Heart left ventricle (tissue), 16 donors: ENCODE data around the gene BRIP1. TPM values are rescaled to one million over a fixed set of nuclear protein-coding genes. Genes with fewer than 3 reads are reported as not detected.

ENCODE experiments used
- ATAC-seq, 4 donors: fragments of 200-7000 bp; cut with Tn5 transposase; one replicate each; pipeline ENCODE4 v1.9.1; 2020 to 2022; ENCODE audit warnings: moderate library complexity in 4 of 4, mild to moderate bottlenecking in 3 of 4, moderate number of reproducible peaks in 1 of 4
- DNase-seq, 5 donors: peaks; one replicate each; pipeline ENCODE4 v3.0.0-alpha.2; 2020
- H3K27ac ChIP-seq, 12 donors: fragments of 200-600 bp; sonication (generic) in 4 of 12; one replicate each; pipeline versions ENCODE4 v1.5.0 to v1.8.0; 2016 to 2022; ENCODE audit warnings: mild to moderate bottlenecking in 2 of 12
- H3K27me3 ChIP-seq, 9 donors: fragments of 200-600 bp; sonication (generic) in 2 of 9; one replicate each; pipeline versions ENCODE4 v1.5.1 to v1.8.0; 2016 to 2022; ENCODE audit warnings: mild to moderate bottlenecking in 3 of 9
- H3K36me3 ChIP-seq, 9 donors: fragments of 200-600 bp; sonication (generic) in 2 of 9; one replicate each; pipeline versions ENCODE4 v1.5.0 to v1.8.0; 2018 to 2022; ENCODE audit warnings: mild to moderate bottlenecking in 2 of 9
- H3K4me1 ChIP-seq, 12 donors: fragments of 200-600 bp; sonication (generic) in 4 of 12; one replicate each; pipeline versions ENCODE4 v1.5.0 to v1.8.0; 2016 to 2022; ENCODE audit warnings: mild to moderate bottlenecking in 3 of 12
- H3K4me3 ChIP-seq, 12 donors: fragments of 200-600 bp; sonication (generic) in 4 of 12; one replicate each; pipeline versions ENCODE4 v1.5.0 to v1.8.0; 2017 to 2022; ENCODE audit warnings: mild to moderate bottlenecking in 9 of 12, moderate library complexity in 4 of 12
- H3K9me3 ChIP-seq, 12 donors: fragments of 200-600 bp; sonication (generic) in 4 of 12; one replicate each; pipeline versions ENCODE4 v1.5.0 to v1.8.0; 2016 to 2022; ENCODE audit warnings: mild to moderate bottlenecking in 1 of 12
- POLR2A ChIP-seq, 2 donors: fragments of 450-650 bp; IDR thresholded peaks; one replicate each; pipeline ENCODE4 v1.6.1; 2017; ENCODE audit warnings: antibody characterized with exemption in 2 of 2, mild to moderate bottlenecking in 2 of 2, moderate library complexity in 2 of 2
- WGBS, 4 donors: extraction: QIAGEN DNeasy Blood & Tissue Kit in 2 of 4; methylation state at CpG; one replicate each; pipeline versions ENCODE4 v1.1.5 to v1.1.7; 2013 to 2018; 5-methylcytosine and 5-hydroxymethylcytosine counted together
- intact Hi-C, 10 donors: fragments of 100-400 bp; cut with DNase I; formaldehyde crosslinking; loops; one replicate each; pipeline versions ENCODE4 v1.11.1 to v1.14.2; 2022
- polyA plus RNA-seq, 2 donors: library from polyadenylated mRNA; stranded (reverse); fragments of 200-250 nt; gene quantifications; one replicate each; pipeline ENCODE4 v1.2.3, GENCODE V29; 2013
- total RNA-seq, 9 donors: library from RNA; depleted of rRNA in 2 of 9; stranded (reverse); fragments of >200 nt in 2 of 9; fragmentation: NEBNext Ultra II Directional in 3 of 9; extraction: Animal tissue kit (Norgen Biotek cat#: 25700) in 3 of 9; gene quantifications; one replicate each; pipeline versions ENCODE4 v1.1.0 to v1.2.4, GENCODE V29; 2016 to 2023
- TF ChIP-seq, protein P1 (sequence below), 12 donors: fragments of 200-600 bp; sonication (generic) in 4 of 12; IDR thresholded peaks; one replicate each; pipeline versions ENCODE4 v1.5.0 to v1.8.0; 2018 to 2022; ENCODE audit warnings: antibody characterized with exemption in 12 of 12, mild to moderate bottlenecking in 5 of 12
- donor health status: ischemic (EF 13 %, LVEDD 7.1; RV severe dilation, severe dysfunction).
- donor health status: healthy with polysubstance abuse.
- donor health status: DM: no; HTN: yes; CAD: no.
- donor health status: DM: no; HTN: no; CAD: no.
- donor health status: ischemic (EF 25% LVEDD 6.9; RV normal size, moderate dysfunction).
- donor health status: ischemic (EF 25% LVEDD 5.7; RV mildly dilated, moderate dysfunction).
- donor health status: healthy.
- donor health status: DM: yes; HTN: yes; CAD: no.
- donor health status: ischemic (EF 35%, LVEDD 5.7; RV mildly dilated, moderate dysfunction).
- donor health status: nonischemic (EF 11% LVEDD 7.7; RV severe dilation, severe dysfunction).
- donor health status: DM: yes; HTN: yes; CAD: no.
- donor health status: PGD.
- donor health status: ischemic (EF 29% LVEDD 5.4; RV normal size, mild dysfunction).
- donor health status: nonischemic (EF 23%, LVEDD 6.1; RV moderate dilation, normal function).

BRIP1 gene
- total and polyA plus RNA-seq, 11 donors, result 0.04 to 2.2 (median 0.12) TPM; not detected in 3

DNA sequence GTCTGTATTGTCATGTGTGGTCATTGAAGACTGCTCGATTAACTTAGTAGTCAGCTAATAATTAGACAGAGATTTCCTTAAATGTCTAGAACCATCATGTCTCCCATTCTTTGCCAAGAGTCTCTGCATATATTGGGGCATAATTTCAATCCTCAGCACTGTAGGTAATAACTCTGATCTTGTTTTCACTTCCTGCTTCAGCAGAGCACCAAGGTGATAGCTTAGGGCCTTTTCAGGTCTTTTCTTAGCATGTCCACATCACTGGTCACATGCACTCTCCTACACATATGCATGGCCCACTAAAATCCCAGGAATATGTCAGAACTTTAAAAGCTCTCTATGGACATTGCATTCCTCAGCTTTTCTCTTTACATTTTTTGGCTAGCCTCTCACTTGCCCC lies 162.0 kb downstream of the BRIP1 start:
- H3K27ac ChIP-seq, result no peak overlapping the region
- H3K4me1 ChIP-seq, result no peaks in the 10 kb centered on the region
- intact Hi-C loops, result no loop called here
- ATAC-seq, result no peak
- no peak for DNase-seq
- peaks cover 0 to 60% (median 32%) of the 10 kb centered on the region in 12 donors for H3K9me3 ChIP-seq
- no peak overlapping the region for H3K4me3 ChIP-seq
- no peaks in the 10 kb centered on the region for H3K27me3 ChIP-seq
- 98 to 100% (median 100%) methylated on average over 1 of the region's 1 CpG for WGBS, 4 donors
- H3K36me3 ChIP-seq, result no peaks in the 10 kb centered on the region
- TF ChIP-seq, protein P1, sequence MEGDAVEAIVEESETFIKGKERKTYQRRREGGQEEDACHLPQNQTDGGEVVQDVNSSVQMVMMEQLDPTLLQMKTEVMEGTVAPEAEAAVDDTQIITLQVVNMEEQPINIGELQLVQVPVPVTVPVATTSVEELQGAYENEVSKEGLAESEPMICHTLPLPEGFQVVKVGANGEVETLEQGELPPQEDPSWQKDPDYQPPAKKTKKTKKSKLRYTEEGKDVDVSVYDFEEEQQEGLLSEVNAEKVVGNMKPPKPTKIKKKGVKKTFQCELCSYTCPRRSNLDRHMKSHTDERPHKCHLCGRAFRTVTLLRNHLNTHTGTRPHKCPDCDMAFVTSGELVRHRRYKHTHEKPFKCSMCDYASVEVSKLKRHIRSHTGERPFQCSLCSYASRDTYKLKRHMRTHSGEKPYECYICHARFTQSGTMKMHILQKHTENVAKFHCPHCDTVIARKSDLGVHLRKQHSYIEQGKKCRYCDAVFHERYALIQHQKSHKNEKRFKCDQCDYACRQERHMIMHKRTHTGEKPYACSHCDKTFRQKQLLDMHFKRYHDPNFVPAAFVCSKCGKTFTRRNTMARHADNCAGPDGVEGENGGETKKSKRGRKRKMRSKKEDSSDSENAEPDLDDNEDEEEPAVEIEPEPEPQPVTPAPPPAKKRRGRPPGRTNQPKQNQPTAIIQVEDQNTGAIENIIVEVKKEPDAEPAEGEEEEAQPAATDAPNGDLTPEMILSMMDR (IDR thresholded peaks at IDR 0.05), result no peak
- no peak for TF ChIP-seq POLR2A (IDR thresholded peaks at IDR 0.05)

DNA sequence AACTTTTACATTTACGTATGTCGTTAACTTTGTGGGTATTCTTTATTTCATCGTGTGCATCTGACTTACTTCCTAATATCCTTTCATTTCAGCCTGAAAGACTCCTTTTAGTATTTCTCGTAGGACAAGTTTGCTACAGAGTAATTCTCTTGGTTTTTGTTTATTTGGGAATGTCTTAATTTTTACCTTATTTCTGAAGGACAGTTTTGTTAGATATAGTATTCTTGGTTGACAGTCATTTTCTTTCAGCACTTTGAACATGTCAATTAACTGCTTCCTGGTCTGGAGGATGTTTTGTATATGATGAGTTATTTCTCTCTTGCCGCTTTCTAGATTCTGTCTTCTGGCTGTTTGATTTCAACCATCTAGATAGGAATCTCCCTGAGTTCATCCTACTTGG lies 163.1 kb downstream of the BRIP1 start:
- no peak for TF ChIP-seq POLR2A (IDR thresholded peaks at IDR 0.05)
- TF ChIP-seq, protein P1 (IDR thresholded peaks at IDR 0.05), result no peak
- no peak overlapping the region for H3K4me3 ChIP-seq
- H3K9me3 ChIP-seq, result peaks cover 0 to 61% (median 32%) of the 10 kb centered on the region in 12 donors
- intact Hi-C loops, result no loop called here
- no peaks in the 10 kb centered on the region for H3K4me1 ChIP-seq
- H3K36me3 ChIP-seq, result no peaks in the 10 kb centered on the region
- no peak for DNase-seq
- 97 to 100% (median 98%) methylated on average over 5 of the region's 5 CpGs for WGBS, 4 donors
- H3K27me3 ChIP-seq, result no peaks in the 10 kb centered on the region
- H3K27ac ChIP-seq, result no peak overlapping the region
- no peak for ATAC-seq

DNA sequence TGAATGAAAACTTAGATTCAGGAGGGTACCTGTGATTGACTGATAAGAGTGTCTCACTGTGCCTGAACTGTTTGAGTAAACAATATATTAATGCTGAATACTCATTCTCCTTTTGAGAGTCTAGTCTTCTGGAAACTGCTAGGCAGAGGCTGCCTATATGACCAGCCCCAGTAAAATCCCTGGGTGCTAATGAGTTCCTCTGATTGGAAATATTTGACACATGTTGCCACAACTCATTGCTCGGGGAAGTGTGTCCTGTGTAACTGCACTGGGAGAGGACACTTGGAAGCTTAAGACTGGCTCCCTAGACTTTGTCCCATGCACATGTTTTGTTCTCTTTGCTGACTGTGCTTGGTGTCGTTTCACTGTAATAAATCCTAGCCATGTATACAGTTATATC lies 163.6 kb downstream of the BRIP1 start:
- TF ChIP-seq, protein P1 (IDR thresholded peaks at IDR 0.05), result no peak
- TF ChIP-seq POLR2A (IDR thresholded peaks at IDR 0.05), result no peak
- H3K27ac ChIP-seq, result no peak overlapping the region
- H3K4me1 ChIP-seq, result no peaks in the 10 kb centered on the region
- H3K27me3 ChIP-seq, result no peaks in the 10 kb centered on the region
- intact Hi-C loops, result no loop called here
- ATAC-seq (no peak), DNase-seq (no peak)
- no peaks in the 10 kb centered on the region for H3K36me3 ChIP-seq
- H3K4me3 ChIP-seq, result no peak overlapping the region
- H3K9me3 ChIP-seq, result peaks cover 0 to 66% (median 31%) of the 10 kb centered on the region in 12 donors
- WGBS, 4 donors, result 96 to 99% (median 97%) methylated on average over 2 of the region's 2 CpGs

DNA sequence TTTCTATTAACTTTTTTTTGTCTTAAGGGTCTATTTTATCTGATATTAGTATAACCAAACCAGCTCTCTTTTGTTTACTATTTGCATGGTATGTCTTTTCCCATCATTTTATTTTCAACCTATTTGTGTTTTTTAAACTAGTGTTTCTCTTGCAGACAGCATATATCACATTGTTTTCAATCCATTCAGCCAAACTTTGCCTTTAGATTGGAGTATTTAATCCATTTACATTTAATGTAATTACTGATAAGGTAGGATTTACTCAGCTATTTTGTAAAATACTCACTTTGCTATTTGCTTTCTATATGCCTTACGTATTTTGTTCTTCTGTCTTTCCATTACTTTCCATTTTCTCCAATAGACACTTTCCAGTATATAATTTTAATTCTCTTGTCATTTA lies 164.3 kb downstream of the BRIP1 start:
- no peak for ATAC-seq
- Histone ChIP-seq H3K27me3 (no peaks in the 10 kb centered on the region), H3K27ac (no peak overlapping the region), H3K36me3 (no peaks in the 10 kb centered on the region), H3K4me3 (no peak overlapping the region), H3K4me1 (no peaks in the 10 kb centered on the region), H3K9me3 (peaks cover 0 to 67% (median 31%) of the 10 kb centered on the region in 12 donors)
- DNase-seq, result no peak
- intact Hi-C loops, result no loop called here
- 95 to 98% (median 97%) methylated on average over 1 of the region's 1 CpG for WGBS, 4 donors
- no peak for TF ChIP-seq POLR2A (IDR thresholded peaks at IDR 0.05)
- TF ChIP-seq, protein P1 (IDR thresholded peaks at IDR 0.05), result no peak
